EH (cell line): ENCODE measurements around the gene USH2A.
"Not testable (repeated sequence)": the region's sequence is repeated elsewhere in the genome, so short reads cannot be mapped to it uniquely, and the experiment has no call there.

ENCODE experiments used
- DNase-seq: peaks from one replicate; pipeline ENCODE4 v3.0.0-alpha.2; 2015; ENCODE audit warnings: low read depth

The USH2A gene

GRCh38 chr1:216193839-216194443, 229.3 kb downstream of the USH2A start:
- no peak for DNase-seq

GRCh38 chr1:216190438-216190837, 232.8 kb downstream of the USH2A start:
- DNase-seq, result no peak

DNA sequence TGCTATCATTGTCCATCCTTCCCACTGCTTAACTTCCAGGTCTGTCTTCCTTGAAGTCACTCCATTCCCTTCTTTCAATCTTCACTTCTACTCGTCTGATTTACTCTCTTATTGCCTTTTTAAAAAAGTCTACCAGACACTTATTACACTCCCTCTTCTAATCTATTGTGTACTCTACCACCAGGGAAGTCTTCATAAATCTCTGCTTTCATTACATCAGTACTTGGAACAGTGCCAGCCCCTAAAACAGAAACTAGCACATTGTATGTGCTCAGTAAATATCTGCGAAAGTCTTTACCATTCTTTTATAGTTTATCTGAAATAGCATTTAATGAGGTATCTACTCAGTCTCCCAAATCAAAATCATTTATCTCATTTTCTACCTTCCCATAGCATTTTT, 236.4 kb downstream of the USH2A start:
- DNase-seq, result peak; percentile 28

DNA sequence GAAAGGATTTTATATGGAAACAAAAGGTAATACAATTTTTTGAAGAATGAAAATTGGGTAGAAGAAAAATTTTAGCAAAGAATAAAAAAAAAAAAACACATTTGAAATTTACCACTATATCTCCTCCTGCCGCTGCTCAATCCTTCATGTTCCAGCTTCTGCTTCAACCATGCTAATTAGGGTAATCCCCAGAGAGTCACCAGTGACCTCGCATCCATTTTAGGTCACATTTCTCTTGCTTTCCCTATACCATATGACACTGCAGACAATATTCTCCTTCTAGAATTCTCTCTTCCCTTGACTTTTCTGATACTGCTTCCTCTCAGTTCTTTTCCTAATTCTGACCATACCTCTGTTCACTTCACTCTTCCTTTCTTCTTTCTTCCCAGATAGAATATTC, 237.1 kb downstream of the USH2A start:
- no peak for DNase-seq

- DNase-seq, result peak; percentile 2
Measured at GRCh38 chr1:216184126-216184680, 239.0 kb downstream of the USH2A start.

DNA sequence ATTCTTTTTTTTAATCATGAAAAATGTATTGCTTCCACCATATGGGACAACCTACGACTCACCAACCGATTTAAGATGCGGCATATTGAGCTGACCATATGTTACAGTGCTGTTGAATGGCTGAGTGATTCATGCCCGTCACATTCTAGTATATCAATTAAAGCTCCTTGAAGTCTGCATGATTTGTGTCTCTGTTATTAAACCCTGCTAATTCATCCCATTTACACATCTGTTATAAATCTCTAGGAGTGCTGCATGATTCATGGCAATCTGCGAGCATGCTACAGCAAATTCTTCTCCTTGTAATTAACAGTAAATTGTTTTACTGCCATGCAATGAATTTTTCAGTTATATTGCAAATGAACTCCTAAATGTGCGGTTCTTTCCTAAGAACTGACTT, 239.8 kb downstream of the USH2A start:
- peak; percentile 77 for DNase-seq

DNA sequence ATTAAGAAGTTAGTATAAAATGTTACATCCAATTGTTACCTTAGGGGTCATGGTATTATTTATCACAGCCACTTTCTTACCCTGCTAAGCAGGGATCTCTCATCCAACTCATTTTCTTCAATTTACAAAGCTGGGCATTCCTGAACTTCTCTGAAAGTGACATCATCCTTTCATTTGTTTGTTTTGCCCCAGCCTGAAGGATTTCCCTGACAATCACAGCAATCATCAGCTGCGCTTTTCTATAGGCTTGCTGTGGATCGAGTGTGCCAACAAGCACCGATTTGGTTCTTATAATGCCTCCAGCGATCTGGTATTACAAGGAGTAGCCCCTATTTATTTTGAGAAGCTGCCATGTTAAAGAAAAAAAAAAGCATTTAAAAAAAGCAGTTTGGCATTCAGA, 240.2 kb downstream of the USH2A start:
- DNase-seq, result peak; percentile 77

- no peak for DNase-seq
Measured at GRCh38 chr1:216181590-216181989, 241.7 kb downstream of the USH2A start.

- DNase-seq, result peak; percentile 33
Measured at GRCh38 chr1:216178281-216178680, 245.0 kb downstream of the USH2A start.

- no peak for DNase-seq
Measured at GRCh38 chr1:216176970-216177369, 246.3 kb downstream of the USH2A start.

GRCh38 chr1:216175714-216176113, 247.5 kb downstream of the USH2A start:
- DNase-seq, result no peak

GRCh38 chr1:216173376-216173995, 249.8 kb downstream of the USH2A start:
- peak; percentile 33 for DNase-seq

GRCh38 chr1:216169351-216169750, 253.9 kb downstream of the USH2A start:
- DNase-seq, result peak; percentile 5

- peak; percentile 24 for DNase-seq
Measured at GRCh38 chr1:216168546-216168945, 254.7 kb downstream of the USH2A start.

DNA sequence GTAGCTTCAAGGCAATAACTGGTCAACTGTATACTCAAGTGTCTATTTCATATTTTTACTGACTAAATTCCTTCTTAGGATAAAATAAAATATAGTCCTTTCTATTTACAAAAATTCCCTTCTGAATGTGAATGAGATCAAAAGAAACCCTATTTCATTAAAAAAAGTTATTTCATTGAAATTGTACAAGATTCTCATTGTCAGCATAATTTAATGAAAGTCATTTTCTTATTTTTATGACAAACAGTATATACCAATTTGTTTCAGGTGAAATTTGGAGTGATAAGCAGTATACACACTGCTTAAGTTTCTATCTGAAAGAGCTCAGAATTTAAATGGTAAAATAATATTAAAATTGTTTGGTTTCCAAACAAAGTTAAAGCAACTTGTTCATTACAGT, 269.2 kb downstream of the USH2A start:
- no peak for DNase-seq

- no peak for DNase-seq
Measured at GRCh38 chr1:216153130-216153529, 270.1 kb downstream of the USH2A start.

DNA sequence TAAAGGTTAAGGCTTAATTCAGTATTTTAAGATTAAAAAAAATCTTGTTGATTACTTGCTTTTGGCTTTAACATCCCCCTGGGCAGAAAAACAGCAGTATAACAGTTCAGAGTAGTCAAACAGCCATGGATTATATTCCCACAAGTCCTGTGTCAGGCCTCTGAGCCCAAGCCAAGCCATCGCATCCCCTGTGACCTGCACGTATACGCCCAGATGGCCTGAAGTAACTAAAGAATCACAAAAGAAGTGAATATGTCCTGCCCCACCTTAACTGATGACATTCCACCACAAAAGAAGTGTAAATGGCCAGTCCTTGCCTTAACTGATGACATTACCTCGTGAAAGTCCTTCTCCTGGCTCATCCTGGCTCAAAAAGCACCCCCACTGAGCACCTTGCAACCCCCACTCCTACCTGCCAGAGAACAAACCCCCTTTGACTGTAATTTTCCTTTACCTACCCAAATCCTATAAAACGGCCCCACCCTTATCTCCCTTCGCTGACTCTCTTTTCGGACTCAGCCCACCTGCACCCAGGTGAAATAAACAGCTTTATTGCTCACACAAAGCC, 277.7 kb downstream of the USH2A start:
- not testable (repeated sequence) for DNase-seq

DNA sequence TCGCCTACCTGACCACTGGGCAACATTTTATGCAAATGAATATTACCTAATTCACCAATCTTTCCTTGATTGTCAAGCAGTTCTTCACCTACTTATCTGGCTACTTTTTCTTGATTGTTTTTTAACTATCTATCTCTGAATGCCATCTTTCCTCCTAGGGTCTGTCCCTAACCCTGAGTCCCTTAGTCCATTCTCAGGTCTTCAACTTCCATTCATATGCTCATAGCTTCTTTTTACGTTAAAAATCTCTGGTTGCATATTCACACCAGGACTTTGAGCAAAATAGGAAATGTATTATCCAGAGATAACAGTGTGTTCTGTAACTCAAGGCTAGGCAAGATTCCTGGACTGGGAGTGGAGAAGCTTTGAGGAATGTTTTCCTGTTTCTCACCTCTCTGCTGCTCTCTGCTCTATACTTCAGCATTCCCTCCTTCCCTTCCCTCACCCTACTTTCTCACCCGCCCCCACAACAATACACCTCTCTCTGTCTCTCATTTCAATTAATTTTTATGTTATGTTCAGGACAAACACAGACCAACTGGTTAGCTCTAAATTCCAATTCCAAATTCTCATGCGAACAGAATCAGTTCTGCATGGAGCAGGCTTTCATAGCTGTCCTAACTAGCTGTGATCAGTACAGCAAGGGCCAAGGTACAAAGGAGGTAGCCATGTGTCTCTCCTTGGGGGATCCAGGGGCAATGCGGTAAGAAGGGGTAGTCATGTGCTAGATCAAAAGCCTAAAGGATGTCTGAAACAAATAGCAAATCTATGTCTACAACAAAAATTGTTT, 278.4 kb downstream of the USH2A start:
- DNase-seq, result no peak

- DNase-seq, result no peak
Measured at GRCh38 chr1:216142921-216143320, 280.3 kb downstream of the USH2A start.

GRCh38 chr1:216140730-216141524, 282.3 kb downstream of the USH2A start:
- peak; percentile 4 for DNase-seq

- DNase-seq, result no peak
Measured at GRCh38 chr1:216124192-216124781, 299.0 kb downstream of the USH2A start.
